PC-3 (cell line): ENCODE measurements around the gene ADGRL4. TPM values are rescaled to one million over a fixed set of nuclear protein-coding genes. Genes with fewer than 3 reads are reported as not detected.
A peak's percentile ranks its signal among the peaks of the same experiment; 100 is the strongest.

Experiments used
- ATAC-seq: fragments of 200-7000 bp; cut with Tn5 transposase; 2 replicates; pipeline ENCODE4 v1.9.1; 2020; ENCODE audit warnings: mild to moderate bottlenecking, moderate library complexity
- BruUV-seq: library from RNA; stranded (reverse); fragments of 400-500 nt; replicated peaks from 2 replicates; lab custom pipeline; 2021; lab: Mats Ljungman, UMichigan
- CTCF ChIA-PET: fragments of 300-600 bp; sonication (Branson Sonifier 250); formaldehyde crosslinking; loops from one replicate; lab custom pipeline; 2022; ENCODE audit warnings: antibody characterized with exemption; lab: Charles Lee
- POLR2A ChIA-PET: fragments of 300-600 bp; sonication (Branson Sonifier 250); formaldehyde crosslinking; loops from one replicate; lab custom pipeline; 2022; ENCODE audit warnings: antibody characterized with exemption; ENCODE audit not compliant: unreplicated experiment; lab: Charles Lee
- DNase-seq: peaks from one replicate; pipeline ENCODE4 v3.0.0-alpha.2; 2015
- H2AFZ ChIP-seq: fragments of 300-600 bp; sonication (generic); 2 replicates; pipeline ENCODE4 v1.6.0; 2016; ENCODE audit warnings: antibody characterized with exemption, low read length
- H3F3A ChIP-seq: fragments of 300-600 bp; sonication (generic); one replicate; pipeline ENCODE4 v1.6.0; 2017; ENCODE audit warnings: antibody characterized with exemption, low read length, control low read depth, mild to moderate bottlenecking; ENCODE audit not compliant: unreplicated experiment
- H3K27ac ChIP-seq: fragments of 300-600 bp; sonication (generic); 2 replicates; pipeline ENCODE4 v1.5.1; 2016; ENCODE audit warnings: mild to moderate bottlenecking, low read length
- H3K27me3 ChIP-seq: fragments of 300-600 bp; sonication (generic); 2 replicates; pipeline ENCODE4 v1.6.1; 2016; ENCODE audit warnings: low read length, mixed read lengths
- H3K36me3 ChIP-seq: fragments of 300-600 bp; sonication (generic); 2 replicates; pipeline ENCODE4 v1.6.1; 2016; ENCODE audit warnings: low read depth, mixed run types, low read length, mixed read lengths
- H3K4me1 ChIP-seq: fragments of 300-600 bp; sonication (generic); 2 replicates; pipeline ENCODE4 v1.5.1; 2016; ENCODE audit warnings: low read length; ENCODE audit not compliant: insufficient read depth
- H3K4me2 ChIP-seq: fragments of 300-600 bp; sonication (generic); 2 replicates; pipeline ENCODE4 v1.6.0; 2016; ENCODE audit warnings: low read length
- H3K4me3 ChIP-seq: fragments of 300-600 bp; sonication (generic); 2 replicates; pipeline ENCODE4 v1.5.1; 2016; ENCODE audit warnings: mild to moderate bottlenecking, low read length, mixed read lengths
- H3K79me2 ChIP-seq: fragments of 300-600 bp; sonication (generic); 2 replicates; pipeline ENCODE4 v1.6.1; 2017; ENCODE audit warnings: low read length, mixed read lengths
- H3K9ac ChIP-seq: fragments of 300-600 bp; sonication (generic); 2 replicates; pipeline ENCODE4 v1.6.0; 2016; ENCODE audit warnings: mild to moderate bottlenecking, low read length
- H3K9me2 ChIP-seq: fragments of 300-600 bp; sonication (generic); replicated peaks from 2 replicates; pipeline ENCODE4 v1.6.1; 2016; ENCODE audit warnings: mixed run types, low read length, mixed read lengths
- H3K9me3 ChIP-seq: fragments of 300-600 bp; sonication (generic); 2 replicates; pipeline ENCODE4 v1.6.1; 2016; ENCODE audit warnings: low read length, mixed read lengths
- H4K20me1 ChIP-seq: fragments of 300-600 bp; sonication (generic); 2 replicates; pipeline ENCODE4 v1.6.1; 2016; ENCODE audit warnings: low read length, mixed read lengths
- CTCF ChIP-seq: fragments of 300-600 bp; sonication (generic); conservative IDR thresholded peaks from 2 replicates; pipeline ENCODE4 v1.5.1; 2017; ENCODE audit warnings: antibody characterized with exemption, low read depth, mild to moderate bottlenecking, low read length
- EZH2 ChIP-seq: fragments of 300-600 bp; sonication (generic); IDR thresholded peaks from one replicate; pipeline ENCODE4 v1.6.1; 2017; ENCODE audit warnings: antibody characterized with exemption, mild to moderate bottlenecking, low read length; ENCODE audit not compliant: unreplicated experiment
- EZH2phosphoT487 ChIP-seq: fragments of 300-600 bp; sonication (generic); IDR thresholded peaks from 2 replicates; pipeline ENCODE4 v1.6.1; 2018; ENCODE audit warnings: mild to moderate bottlenecking, antibody characterized with exemption, low read length, borderline replicate concordance
- intact Hi-C: fragments of 100-400 bp; cut with micrococcal nuclease; formaldehyde crosslinking; loops from 2 replicates; pipeline ENCODE4 v1.9.0; 2023
- total RNA-seq: library from RNA; depleted of rRNA; stranded (reverse); fragments of >200 nt; gene quantifications from 2 replicates; pipeline ENCODE4 v1.2.3, GENCODE V29; 2014

ADGRL4 gene
- total RNA-seq, 1 experiment from 2014 or later: not detected

GRCh38 chr1:78840453-78841271 is 165.9 kb downstream of the ADGRL4 start:
- H3K27me3 ChIP-seq: no peaks in the 10 kb centered on the region
- TF ChIP-seq EZH2phosphoT487: no peak
- no peak for TF ChIP-seq EZH2
- no peak for TF ChIP-seq CTCF
- no peaks in the 10 kb centered on the region for H3K9me3 ChIP-seq
- intact Hi-C loops: loop anchor here (5.0 kb wide), 3 partner anchors 242 to 312 kb away; no protein-coding TSS in a partner anchor
- ChIA-PET CTCF (interaction anchor here (0.5 to 0.7 kb wide), 4 partner anchors 202 to 1374 kb away, joined by 3 to 6 read pairs (median 5); no protein-coding TSS in a partner anchor), POLR2A (interaction anchor here (0.5 kb wide), 1 partner anchor 1462 kb away, joined by 3 read pairs; no protein-coding TSS in a partner anchor)
- DNase-seq: peak; percentile 57
- H3K36me3 ChIP-seq: no peaks in the 10 kb centered on the region
- H2AFZ ChIP-seq: peak overlapping the region; percentile 49; the same call in 1 of the 2 replicates
- peak overlapping the region; percentile 67 for H3K4me2 ChIP-seq
- H4K20me1 ChIP-seq: no peaks in the 10 kb centered on the region
- H3K4me1 ChIP-seq: peaks cover 14% of the 10 kb centered on the region
- ATAC-seq: peak; percentile 87
- no peak overlapping the region for H3K27ac ChIP-seq
- H3K9ac ChIP-seq: no peak overlapping the region
- no peaks in the 10 kb centered on the region for H3K79me2 ChIP-seq
- H3K4me3 ChIP-seq: no peak overlapping the region; the same call in 1 of the 2 replicates
- no peaks in the 10 kb centered on the region for H3K9me2 ChIP-seq
- no peaks in the 10 kb centered on the region for H3F3A ChIP-seq
- BruUV-seq: no TSS peak
